Prostate gland (tissue), 2 donors: Measurements from ENCODE around the gene ORMDL3. TPM values are rescaled to one million over a fixed set of nuclear protein-coding genes. Genes with fewer than 3 reads are reported as not detected.
A peak's percentile ranks its signal among the peaks of the same experiment; 100 is the strongest.

Source experiments
- DNase-seq: peaks from one replicate; pipeline ENCODE4 v3.0.0-alpha.2; 2019; ENCODE audit warnings: low spot score
- H3K27ac ChIP-seq, 2 donors: fragments of 200-600 bp; sonication (generic); 2 replicates each; pipeline ENCODE4 v1.5.1; 2017 to 2019
- H3K27me3 ChIP-seq: fragments of 200-600 bp; sonication (generic); replicated peaks from 2 replicates; pipeline ENCODE4 v1.5.1; 2019; ENCODE audit not compliant: insufficient read depth
- H3K36me3 ChIP-seq, 2 donors: fragments of 200-600 bp; sonication (generic); 1 replicate in 1 of 2; 2 replicates in 1 of 2; pipeline versions ENCODE4 v1.5.1 to v1.8.1; 2017 to 2019
- H3K4me1 ChIP-seq: fragments of 200-600 bp; sonication (generic); replicated peaks from 2 replicates; pipeline ENCODE4 v1.5.1; 2019
- H3K4me3 ChIP-seq, 2 donors: fragments of 200-600 bp; sonication (generic); 2 replicates each; pipeline ENCODE4 v1.5.1; 2017 to 2019
- H3K9me3 ChIP-seq: fragments of 200-600 bp; sonication (generic); 2 replicates; pipeline ENCODE4 v1.5.1; 2017
- CTCF ChIP-seq, 4 experiments: fragments of 200-600 bp in 2 of 4; fragments of 450-650 bp in 2 of 4; sonication (generic) in 2 of 4; IDR thresholded peaks; 1 replicate in 3 of 4; 2 replicates in 1 of 4; pipeline ENCODE4 v1.5.1; 2016 to 2019; ENCODE audit warnings: antibody characterized with exemption in 4 of 4, mild to moderate bottlenecking in 2 of 4, moderate library complexity in 2 of 4
- POLR2A ChIP-seq: fragments of 450-650 bp; IDR thresholded peaks from one replicate; pipeline ENCODE4 v1.6.1; 2016; ENCODE audit warnings: antibody characterized with exemption, mild to moderate bottlenecking
- POLR2AphosphoS5 ChIP-seq: sonication (generic); formaldehyde crosslinking; IDR thresholded peaks from one replicate; pipeline ENCODE4 v1.6.1; 2017; ENCODE audit warnings: antibody characterized with exemption
- WGBS: methylation state at CpG from one replicate; pipeline ENCODE4 v1.1.5; 2018; 5-methylcytosine and 5-hydroxymethylcytosine counted together
- intact Hi-C: fragments of 100-400 bp; cut with DNase I; formaldehyde crosslinking; loops from one replicate; pipeline ENCODE4 v1.14.2; 2022
- total RNA-seq, 2 donors: library from RNA; depleted of rRNA; stranded (reverse); fragments of >200 nt; gene quantifications; one replicate each; pipeline ENCODE4 v1.1.0, GENCODE V29; 2016

Gene ORMDL3
- total RNA-seq, 2 donors from 2014 or later = 82.4 to 91.6 TPM

- H3K27me3 ChIP-seq = no peaks in the 10 kb centered on the region
- no peak overlapping the region for H3K27ac ChIP-seq
- H3K4me3 ChIP-seq = peak overlapping the region; percentile 87 to 90
- DNase-seq = no peak
- 31% methylated on average over 4 of the region's 4 CpGs for WGBS
- intact Hi-C loops = loop anchor here (2.0 kb wide), 1 partner anchor 55 kb away; the partner anchor contains the start of gene PSMD3
- H3K9me3 ChIP-seq = no peaks in the 10 kb centered on the region
- TF ChIP-seq CTCF (IDR thresholded peaks at IDR 0.05) (no peak), POLR2AphosphoS5 (no peak), POLR2A (no peak)
- H3K4me1 ChIP-seq = peaks cover 3% of the 10 kb centered on the region
- H3K36me3 ChIP-seq = peaks cover 3 to 24% of the 10 kb centered on the region in 2 donors
These were observed 1.2 kb downstream of the ORMDL3 start for GRCh38 chr17:39926135-39926587.

GRCh38 chr17:39925282-39926134, 1.9 kb downstream of the ORMDL3 start:
- Histone ChIP-seq H3K27me3 (no peaks in the 10 kb centered on the region), H3K27ac (no peak overlapping the region), H3K9me3 (no peaks in the 10 kb centered on the region), H3K4me3 (no peak overlapping the region), H3K4me1 (peaks cover 3% of the 10 kb centered on the region), H3K36me3 (peaks cover 3 to 24% of the 10 kb centered on the region in 2 donors)
- intact Hi-C loops = loop anchor here (2.0 kb wide), 1 partner anchor 55 kb away; the partner anchor contains the start of gene PSMD3
- no peak for DNase-seq
- TF ChIP-seq POLR2A = no peak
- TF ChIP-seq POLR2AphosphoS5 = no peak
- TF ChIP-seq CTCF (IDR thresholded peaks at IDR 0.05) = no peak
- WGBS = 80% methylated on average over 11 of the region's 11 CpGs

- Histone ChIP-seq H3K36me3 (peaks cover 8 to 24% of the 10 kb centered on the region in 2 donors), H3K27ac (no peak overlapping the region), H3K4me3 (no peak overlapping the region), H3K9me3 (no peaks in the 10 kb centered on the region), H3K27me3 (no peaks in the 10 kb centered on the region), H3K4me1 (peaks cover 3% of the 10 kb centered on the region)
- DNase-seq = no peak
- intact Hi-C loops = no loop called here
- no peak for TF ChIP-seq CTCF (IDR thresholded peaks at IDR 0.05)
- TF ChIP-seq POLR2A = no peak
- no peak for TF ChIP-seq POLR2AphosphoS5
- WGBS = 63% methylated on average over 3 of the region's 3 CpGs
These were observed 2.7 kb downstream of the ORMDL3 start for GRCh38 chr17:39924691-39925055.

- peaks cover 8 to 24% of the 10 kb centered on the region in 2 donors for H3K36me3 ChIP-seq
- TF ChIP-seq CTCF (IDR thresholded peaks at IDR 0.05) = no peak
- no peak for TF ChIP-seq POLR2A
- no peak for TF ChIP-seq POLR2AphosphoS5
- intact Hi-C loops = no loop called here
These were observed 3.3 kb downstream of the ORMDL3 start for GRCh38 chr17:39923836-39924690.

More at GRCh38 chr17:39923836-39924690, 3.3 kb downstream of the ORMDL3 start:
- H3K27ac ChIP-seq = no peak overlapping the region
- H3K4me1 ChIP-seq = peaks cover 3% of the 10 kb centered on the region
- DNase-seq = no peak
- 77% methylated on average over 17 of the region's 17 CpGs for WGBS
- no peaks in the 10 kb centered on the region for H3K9me3 ChIP-seq
- no peak overlapping the region for H3K4me3 ChIP-seq
- no peaks in the 10 kb centered on the region for H3K27me3 ChIP-seq
